ENCODE data around the gene LZTR1. TPM values are rescaled to one million over a fixed set of nuclear protein-coding genes. Genes with fewer than 3 reads are reported as not detected.
"Not testable (repeated sequence)": the region's sequence is repeated elsewhere in the genome, so short reads cannot be mapped to it uniquely, and the experiment has no call there.

The LZTR1 gene
- total RNA-seq (10 to 100 TPM; 59.0 to 81.7 TPM), polyA plus RNA-seq (10 to 100 TPM; 11.3 to 83.9 TPM)
- long read RNA-seq, donor 1, full-length matches to known transcripts: 12 of 70 reads
- long read RNA-seq, donor 1, partial matches to known transcripts: 50 of 70 reads
- long read RNA-seq, donor 1, other reads (novel, unspliced or antisense): 8 of 70 reads
- long read RNA-seq, donor 2, full-length matches to known transcripts: 6 of 28 reads
- long read RNA-seq, donor 2, partial matches to known transcripts: 13 of 28 reads
- long read RNA-seq, donor 2, other reads (novel, unspliced or antisense): 9 of 28 reads

GRCh38 chr22:20981787-20982562 lies at the start of gene LZTR1:
Gene LZTR1, plus strand, starts transcription at chr22:20982297. Its CDS starts 75 bp downstream, at chr22:20982372.
- ATAC-seq (ENCODE audit: low FRiP score) (peak; percentile 95), DNase-seq (peak; percentile 91 to 95)
- Histone ChIP-seq H3K27ac (ENCODE audit: low read depth in 1 of 2, low read length in 2 of 2) (peak within 1 kb of the TSS; percentile 15 to 78), H3K27me3 (ENCODE audit: control insufficient read depth in 1 of 2, insufficient read depth in 2 of 2, low read length in 1 of 2) (no peaks in the 10 kb centered on the region), H3K4me1 (ENCODE audit: control insufficient read depth in 1 of 2, insufficient read depth in 2 of 2, low read length in 2 of 2) (no peaks in the 10 kb centered on the region), H3K9me3 (ENCODE audit: control insufficient read depth, low read length) (peaks cover 3% of the 10 kb centered on the region), H3K36me3 (ENCODE audit: control insufficient read depth in 1 of 2, insufficient read depth in 2 of 2, low read length in 1 of 2) (no peaks in the 10 kb centered on the region), H3K4me3 (ENCODE audit: low read length in 2 of 2) (peak within 1 kb of the TSS; percentile 68 to 83)
- intact Hi-C loops (cut with DNase I): loop anchor here (1.0 to 5.0 kb wide), 2 partner anchors 19 to 95 kb away; no protein-coding TSS in a partner anchor
- WGBS, 2 donors: 0 to 1% methylated on average over 78 to 87 of the region's 87 CpGs

GRCh38 chr22:20933910-20934309 lies 48.2 kb upstream of the LZTR1 start:
- Histone ChIP-seq H3K27ac (ENCODE audit: low read depth in 1 of 2, low read length in 2 of 2) (no peak overlapping the region), H3K4me1 (ENCODE audit: control insufficient read depth in 1 of 2, insufficient read depth in 2 of 2, low read length in 2 of 2) (peaks cover 0 to 6% of the 10 kb centered on the region in 2 donors), H3K4me3 (ENCODE audit: low read length in 2 of 2) (no peak overlapping the region), H3K36me3 (ENCODE audit: control insufficient read depth in 1 of 2, insufficient read depth in 2 of 2, low read length in 1 of 2) (peaks cover 3 to 9% of the 10 kb centered on the region in 2 donors), H3K9me3 (ENCODE audit: control insufficient read depth, low read length) (no peaks in the 10 kb centered on the region), H3K27me3 (ENCODE audit: control insufficient read depth in 1 of 2, insufficient read depth in 2 of 2, low read length in 1 of 2) (no peaks in the 10 kb centered on the region)
- intact Hi-C loops (cut with DNase I): no loop called here
- ATAC-seq (ENCODE audit: low FRiP score) (no peak), DNase-seq (peak in 1 of 2 donors; percentile 12)
- 92 to 96% methylated on average over 7 of the region's 7 CpGs for WGBS, 2 donors

GRCh38 chr22:20935049-20935448 lies 47.0 kb upstream of the LZTR1 start:
- H3K36me3 ChIP-seq (ENCODE audit: control insufficient read depth in 1 of 2, insufficient read depth in 2 of 2, low read length in 1 of 2); H3K4me3 ChIP-seq (ENCODE audit: low read length in 2 of 2); H3K27me3 ChIP-seq (ENCODE audit: control insufficient read depth in 1 of 2, insufficient read depth in 2 of 2, low read length in 1 of 2); H3K27ac ChIP-seq (ENCODE audit: low read depth in 1 of 2, low read length in 2 of 2); H3K9me3 ChIP-seq (ENCODE audit: control insufficient read depth, low read length); ATAC-seq (ENCODE audit: low FRiP score); intact Hi-C loops (cut with DNase I); H3K4me1 ChIP-seq (ENCODE audit: control insufficient read depth in 1 of 2, insufficient read depth in 2 of 2, low read length in 2 of 2): not testable (repeated sequence)
- 91 to 93% methylated on average over 9 of the region's 9 CpGs for WGBS, 2 donors
- DNase-seq: peak in 1 of 2 donors; percentile 21

- WGBS, 2 donors: 67 to 70% methylated on average over 11 of the region's 11 CpGs
- intact Hi-C loops (cut with DNase I); H3K4me3 ChIP-seq (ENCODE audit: low read length in 2 of 2); H3K36me3 ChIP-seq (ENCODE audit: control insufficient read depth in 1 of 2, insufficient read depth in 2 of 2, low read length in 1 of 2); H3K27ac ChIP-seq (ENCODE audit: low read depth in 1 of 2, low read length in 2 of 2); ATAC-seq (ENCODE audit: low FRiP score); H3K4me1 ChIP-seq (ENCODE audit: control insufficient read depth in 1 of 2, insufficient read depth in 2 of 2, low read length in 2 of 2); H3K9me3 ChIP-seq (ENCODE audit: control insufficient read depth, low read length); H3K27me3 ChIP-seq (ENCODE audit: control insufficient read depth in 1 of 2, insufficient read depth in 2 of 2, low read length in 1 of 2): not testable (repeated sequence)
- peak in 1 of 2 donors; percentile 24 for DNase-seq
These were observed 46.1 kb upstream of the LZTR1 start for GRCh38 chr22:20935780-20936539.

- Histone ChIP-seq H3K4me1 (ENCODE audit: control insufficient read depth in 1 of 2, insufficient read depth in 2 of 2, low read length in 2 of 2) (peaks cover 3 to 8% of the 10 kb centered on the region in 2 donors), H3K27ac (ENCODE audit: low read depth in 1 of 2, low read length in 2 of 2) (no peak overlapping the region), H3K27me3 (ENCODE audit: control insufficient read depth in 1 of 2, insufficient read depth in 2 of 2, low read length in 1 of 2) (no peaks in the 10 kb centered on the region), H3K4me3 (ENCODE audit: low read length in 2 of 2) (no peak overlapping the region), H3K9me3 (ENCODE audit: control insufficient read depth, low read length) (no peaks in the 10 kb centered on the region), H3K36me3 (ENCODE audit: control insufficient read depth in 1 of 2, insufficient read depth in 2 of 2, low read length in 1 of 2) (peaks cover 5 to 9% of the 10 kb centered on the region in 2 donors)
- 76 to 80% methylated on average over 12 of the region's 12 CpGs for WGBS, 2 donors
- ATAC-seq (ENCODE audit: low FRiP score): no peak
- peak in 1 of 2 donors; percentile 38 for DNase-seq
- intact Hi-C loops (cut with DNase I): no loop called here
These were observed 44.9 kb upstream of the LZTR1 start for GRCh38 chr22:20937031-20937793.

GRCh38 chr22:20937794-20938671 lies 44.1 kb upstream of the LZTR1 start:
- H3K36me3 ChIP-seq (ENCODE audit: control insufficient read depth in 1 of 2, insufficient read depth in 2 of 2, low read length in 1 of 2): peaks cover 5 to 9% of the 10 kb centered on the region in 2 donors
- H3K9me3 ChIP-seq (ENCODE audit: control insufficient read depth, low read length): no peaks in the 10 kb centered on the region
- H3K4me3 ChIP-seq (ENCODE audit: low read length in 2 of 2): no peak overlapping the region
- H3K4me1 ChIP-seq (ENCODE audit: control insufficient read depth in 1 of 2, insufficient read depth in 2 of 2, low read length in 2 of 2): peaks cover 3 to 8% of the 10 kb centered on the region in 2 donors
- intact Hi-C loops (cut with DNase I): no loop called here
- DNase-seq (peak in 1 of 2 donors; percentile 15), ATAC-seq (ENCODE audit: low FRiP score) (no peak)
- no peaks in the 10 kb centered on the region for H3K27me3 ChIP-seq (ENCODE audit: control insufficient read depth in 1 of 2, insufficient read depth in 2 of 2, low read length in 1 of 2)
- 76 to 78% methylated on average over 8 of the region's 8 CpGs for WGBS, 2 donors
- no peak overlapping the region for H3K27ac ChIP-seq (ENCODE audit: low read depth in 1 of 2, low read length in 2 of 2)

- H3K27ac ChIP-seq (ENCODE audit: low read depth in 1 of 2, low read length in 2 of 2); intact Hi-C loops (cut with DNase I); H3K9me3 ChIP-seq (ENCODE audit: control insufficient read depth, low read length); H3K4me3 ChIP-seq (ENCODE audit: low read length in 2 of 2); H3K4me1 ChIP-seq (ENCODE audit: control insufficient read depth in 1 of 2, insufficient read depth in 2 of 2, low read length in 2 of 2); H3K27me3 ChIP-seq (ENCODE audit: control insufficient read depth in 1 of 2, insufficient read depth in 2 of 2, low read length in 1 of 2); H3K36me3 ChIP-seq (ENCODE audit: control insufficient read depth in 1 of 2, insufficient read depth in 2 of 2, low read length in 1 of 2); ATAC-seq (ENCODE audit: low FRiP score): not testable (repeated sequence)
- DNase-seq: peak in 1 of 2 donors; percentile 55
- WGBS, 2 donors: 94% methylated on average over 14 of the region's 14 CpGs
These were observed 42.5 kb upstream of the LZTR1 start for GRCh38 chr22:20939457-20940185.

All from aorta (tissue), 5 donors.